H1 (cell line): ENCODE measurements around the gene USH1C. TPM values are rescaled to one million over a fixed set of nuclear protein-coding genes. Genes with fewer than 3 reads are reported as not detected.
A peak's percentile ranks its signal among the peaks of the same experiment; 100 is the strongest.

Experiments
- CTCF ChIA-PET: fragments of 300-600 bp; sonication (Branson Sonifier 250); formaldehyde crosslinking; loops from one replicate; lab custom pipeline; 2021; ENCODE audit not compliant: partially characterized antibody; lab: Charles Lee
- POLR2A ChIA-PET: fragments of 300-600 bp; sonication (Branson Sonifier 250); formaldehyde crosslinking; loops from one replicate; lab custom pipeline; 2021; ENCODE audit warnings: inconsistent platforms; ENCODE audit not compliant: partially characterized antibody; lab: Charles Lee
- DNase-seq, 2 experiments: peaks; one replicate each; pipeline versions ENCODE4 v3.0.0 to v3.0.0-alpha.2; 2010 to 2022; ENCODE audit warnings: low spot score in 2 of 2, low read depth in 1 of 2, mixed read lengths in 1 of 2
- FAIRE-seq: peaks from 2 replicates; lab custom pipeline; 2011; peaks lifted over from hg19 to GRCh38; lab: Jason Lieb, UNC
- H2AFZ ChIP-seq: 2 replicates; pipeline ENCODE4 v1.8.1; 2012; ENCODE audit warnings: low read length, inconsistent platforms
- H2AK5ac ChIP-seq: 2 replicates; pipeline ENCODE4 v1.6.1; 2013; ENCODE audit warnings: low read depth, low read length
- H2BK120ac ChIP-seq: replicated peaks from 2 replicates; pipeline ENCODE3; 2013; ENCODE audit warnings: low read depth, low read length, inconsistent platforms
- H2BK12ac ChIP-seq: 2 replicates; pipeline ENCODE4 v1.6.1; 2013; ENCODE audit warnings: low read depth, low read length
- H2BK15ac ChIP-seq: 2 replicates; pipeline ENCODE4 v1.6.1; 2013; ENCODE audit warnings: low read length
- H2BK20ac ChIP-seq: 2 replicates; pipeline ENCODE4 v1.6.1; 2013; ENCODE audit warnings: low read length
- H2BK5ac ChIP-seq: 2 replicates; pipeline ENCODE4 v1.6.1; 2013; ENCODE audit warnings: low read depth, low read length
- H3K14ac ChIP-seq: 2 replicates; pipeline ENCODE4 v1.6.1; 2013; ENCODE audit warnings: inconsistent platforms; ENCODE audit not compliant: insufficient read length
- H3K18ac ChIP-seq: 2 replicates; pipeline ENCODE4 v1.6.1; 2013; ENCODE audit warnings: low read length; ENCODE audit errors: extremely low read depth
- H3K23ac ChIP-seq: 2 replicates; pipeline ENCODE4 v1.6.1; 2013; ENCODE audit warnings: inconsistent platforms; ENCODE audit not compliant: insufficient read length
- H3K23me2 ChIP-seq: 2 replicates; pipeline ENCODE4 v1.6.1; 2013; ENCODE audit warnings: low read depth, low read length
- H3K27ac ChIP-seq: 2 replicates; pipeline ENCODE4 v1.6.1; 2011; ENCODE audit warnings: low read depth, low read length, inconsistent platforms
- H3K27me3 ChIP-seq, 4 experiments: replicated peaks in 1 of 4; 1 replicate in 1 of 4; 2 replicates in 3 of 4; pipeline versions ENCODE4 v1.6.1 to v1.8.1; 2011 to 2013; ENCODE audit warnings: low read length in 3 of 4, mild to moderate bottlenecking in 3 of 4, inconsistent platforms in 2 of 4, mixed read lengths in 2 of 4, moderate library complexity in 1 of 4; ENCODE audit not compliant: control insufficient read depth in 3 of 4, insufficient read depth in 3 of 4; ENCODE audit errors: extremely low read depth in 1 of 4
- H3K36me3 ChIP-seq, 4 experiments: 2 replicates each; pipeline versions ENCODE4 v1.6.1 to v1.8.1; 2011 to 2013; ENCODE audit warnings: mild to moderate bottlenecking in 4 of 4, low read length in 3 of 4, moderate library complexity in 2 of 4, control low read depth in 1 of 4, inconsistent platforms in 1 of 4; ENCODE audit not compliant: insufficient read depth in 4 of 4, control insufficient read depth in 2 of 4
- H3K4ac ChIP-seq: replicated peaks from 2 replicates; pipeline ENCODE3; 2013; ENCODE audit warnings: low read length, low read depth, mixed read lengths, inconsistent platforms; ENCODE audit not compliant: insufficient read length
- H3K4me1 ChIP-seq, 4 experiments: replicated peaks in 1 of 4; 1 replicate in 1 of 4; 2 replicates in 3 of 4; pipeline versions ENCODE4 v1.6.1 to v1.8.1; 2011 to 2013; ENCODE audit warnings: low read length in 3 of 4, inconsistent platforms in 2 of 4, mixed read lengths in 1 of 4; ENCODE audit not compliant: insufficient read depth in 4 of 4, control insufficient read depth in 3 of 4
- H3K4me2 ChIP-seq, 2 experiments: 2 replicates each; pipeline versions ENCODE4 v1.6.1 to v1.8.1; 2011 to 2013; ENCODE audit warnings: low read depth in 2 of 2, low read length in 2 of 2, control low read depth in 1 of 2, inconsistent platforms in 1 of 2, mild to moderate bottlenecking in 1 of 2; ENCODE audit not compliant: insufficient read depth in 1 of 2
- H3K4me3 ChIP-seq, 4 experiments: fragments of 200-600, 300-600 bp in 1 of 4; sonication (generic), shearing (Covaris generic), sonication (Bioruptor Twin) in 1 of 4; 2 replicates each; pipeline versions ENCODE4 v1.5.1 to v1.8.1; 2011 to 2016; ENCODE audit warnings: low read length in 4 of 4, low read depth in 3 of 4, control low read depth in 2 of 4, inconsistent platforms in 2 of 4, mild to moderate bottlenecking in 2 of 4, mixed read lengths in 1 of 4, moderate library complexity in 1 of 4; ENCODE audit not compliant: insufficient read depth in 2 of 4; ENCODE audit errors: extremely low read depth in 1 of 4
- H3K56ac ChIP-seq: replicated peaks from 2 replicates; pipeline ENCODE3; 2013; ENCODE audit warnings: low read depth, mild to moderate bottlenecking, mixed read lengths, low read length, inconsistent platforms; ENCODE audit not compliant: insufficient read length
- H3K79me1 ChIP-seq: 2 replicates; pipeline ENCODE4 v1.6.1; 2013; ENCODE audit warnings: low read depth, low read length, control low read depth
- H3K79me2 ChIP-seq, 2 experiments: 2 replicates each; pipeline versions ENCODE4 v1.6.1 to v1.8.1; 2012 to 2013; ENCODE audit warnings: low read length in 2 of 2, mild to moderate bottlenecking in 2 of 2, inconsistent platforms in 1 of 2; ENCODE audit not compliant: insufficient read depth in 2 of 2, control insufficient read depth in 1 of 2
- H3K9ac ChIP-seq, 4 experiments: replicated peaks in 1 of 4; 1 replicate in 1 of 4; 2 replicates in 3 of 4; pipeline versions ENCODE4 v1.6.1 to v1.8.1; 2011 to 2013; ENCODE audit warnings: low read depth in 3 of 4, low read length in 3 of 4, control low read depth in 2 of 4, mild to moderate bottlenecking in 2 of 4, moderate library complexity in 2 of 4, inconsistent platforms in 1 of 4; ENCODE audit errors: extremely low read depth in 1 of 4
- H3K9me3 ChIP-seq, 2 experiments: 2 replicates each; pipeline versions ENCODE4 v1.6.1 to v1.8.1; 2012 to 2013; ENCODE audit warnings: mild to moderate bottlenecking in 2 of 2, moderate library complexity in 2 of 2, control low read depth in 1 of 2, inconsistent platforms in 1 of 2, low read depth in 1 of 2, low read length in 1 of 2, mixed read lengths in 1 of 2; ENCODE audit not compliant: insufficient read depth in 2 of 2
- H4K20me1 ChIP-seq, 2 experiments: replicated peaks in 1 of 2; 2 replicates each; pipeline versions ENCODE3 to v1.8.1; 2011 to 2013; ENCODE audit warnings: inconsistent platforms in 2 of 2, low read length in 2 of 2, mild to moderate bottlenecking in 1 of 2; ENCODE audit not compliant: insufficient read depth in 2 of 2, control insufficient read depth in 1 of 2
- H4K5ac ChIP-seq: 2 replicates; pipeline ENCODE4 v1.6.1; 2013; ENCODE audit warnings: low read length, low read depth, mixed read lengths, inconsistent platforms; ENCODE audit not compliant: insufficient read length
- H4K8ac ChIP-seq: 2 replicates; pipeline ENCODE4 v1.8.0; 2013; ENCODE audit warnings: mild to moderate bottlenecking, moderate library complexity, low read length, inconsistent platforms; ENCODE audit not compliant: insufficient read depth; ENCODE audit errors: extremely low read depth
- H4K91ac ChIP-seq: replicated peaks from 2 replicates; pipeline ENCODE3; 2013; ENCODE audit warnings: low read length, mixed read lengths, inconsistent platforms; ENCODE audit not compliant: insufficient read length
- KDM1A ChIP-seq: fragments of 200-600, 300-600 bp; sonication (generic); IDR thresholded peaks from 2 replicates; pipeline ENCODE4 v1.7.1; 2016; ENCODE audit warnings: mild to moderate bottlenecking, low read length, borderline replicate concordance
- RAD21 ChIP-seq, 2 experiments: IDR thresholded peaks in 1 of 2; conservative IDR thresholded peaks in 1 of 2; 2 replicates each; pipeline ENCODE4 v1.6.1; 2011; ENCODE audit warnings: low read depth in 2 of 2, low read length in 2 of 2, improper control_type of control experiment in 1 of 2, inconsistent platforms in 1 of 2, mild to moderate bottlenecking in 1 of 2, moderate library complexity in 1 of 2
- WGBS, 2 experiments: shearing (Covaris generic) in 1 of 2; methylation state at CpG; one replicate each; pipeline versions ENCODE4 v1.1.6 to v1.1.7; 2013 to 2015; ENCODE audit warnings: low lambda C conversion rate in 2 of 2, mixed read lengths in 2 of 2, inconsistent platforms in 1 of 2, low coverage in 1 of 2, missing lambda C conversion rate in 1 of 2; ENCODE audit not compliant: insufficient replicate concordance in 2 of 2, insufficient coverage in 1 of 2, insufficient read length in 1 of 2; ENCODE audit errors: extremely low coverage in 1 of 2, missing lambda C conversion rate in 1 of 2; 5-methylcytosine and 5-hydroxymethylcytosine counted together
- polyA plus RNA-seq, 7 experiments: library from polyadenylated mRNA; depleted of rRNA in 3 of 7; stranded (reverse) in 5 of 7; unstranded in 2 of 7; fragments of >200 nt in 5 of 7; fragments of 200-250 nt in 2 of 7; gene quantifications; 1 replicate in 5 of 7; 2 replicates in 1 of 7; 4 replicates in 1 of 7; pipeline versions ENCODE4 v1.2.1 to v1.2.3, GENCODE V29; 2011 to 2013; ENCODE audit warnings: missing spikeins in 2 of 7, mixed read lengths in 2 of 7
- total RNA-seq: library from RNA; stranded (reverse); fragmentation: NEBNext Ultra II Directional; extraction: Animal tissue kit (Norgen Biotek cat#: 25700); gene quantifications from 2 replicates; pipeline ENCODE4 v1.2.1, GENCODE V29; 2021

USH1C gene
- total and polyA plus RNA-seq, 2 of the 8 experiments (the other 6 are each of a cell fraction or from before 2014, with no cell fraction given) = 1.3 to 1.6 TPM

DNA sequence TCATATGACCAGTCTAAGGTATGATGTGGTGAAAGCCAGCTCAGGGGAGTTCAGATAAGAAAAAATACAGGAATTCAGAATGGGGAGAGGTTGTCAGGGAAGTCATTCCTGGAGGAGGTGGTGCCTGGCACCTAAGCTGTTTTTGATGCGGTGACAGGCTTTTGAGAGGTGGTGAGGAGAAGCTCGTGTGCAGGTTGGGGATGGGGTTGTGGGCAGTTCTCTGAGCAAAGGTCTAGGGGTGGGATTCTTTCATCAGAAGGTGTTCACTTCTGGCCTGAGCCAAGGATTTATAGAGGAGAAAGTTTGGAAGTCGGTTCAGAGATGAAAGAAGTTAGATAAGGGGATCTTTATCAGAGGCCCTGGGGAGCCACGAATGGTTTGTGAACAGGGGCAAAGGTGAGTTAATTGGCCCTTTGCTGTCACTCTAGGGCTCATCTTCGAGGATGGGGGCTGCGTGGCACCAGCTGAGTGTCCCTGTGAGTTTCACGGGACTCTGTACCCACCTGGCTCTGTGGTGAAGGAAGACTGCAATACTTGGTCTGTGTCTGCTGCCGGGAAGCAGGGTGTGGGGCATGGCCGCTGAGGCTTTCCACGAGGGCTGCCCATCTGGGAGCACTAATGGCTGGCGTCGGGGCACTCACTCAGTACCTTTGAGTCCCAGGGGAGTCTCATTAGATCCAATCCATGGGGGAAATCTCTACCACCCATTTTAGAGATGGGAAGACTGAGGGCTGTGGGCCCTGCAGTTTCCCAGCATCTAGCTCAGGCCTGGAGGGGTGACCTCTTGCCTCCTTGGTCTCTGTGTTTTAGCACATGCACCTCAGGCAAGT, 16.3 kb upstream of the USH1C start:
- 92% methylated on average over 12 of the region's 12 CpGs; no CpG with 5 or more reads in 1 of the 2 experiments for WGBS, 2 experiments
- Histone ChIP-seq H3K23ac (no peak overlapping the region), H4K5ac (no peak overlapping the region), H3K79me2 (no peaks in the 10 kb centered on the region), H3K56ac (no peak overlapping the region), H3K4me1 (no peaks in the 10 kb centered on the region), H2BK15ac (no peak overlapping the region), H3K27ac (no peak overlapping the region), H2BK5ac (no peak overlapping the region), H3K9me3 (no peaks in the 10 kb centered on the region), H3K18ac (no peak overlapping the region), H2AFZ (no peak overlapping the region), H3K27me3 (no peaks in the 10 kb centered on the region), H2BK20ac (no peak overlapping the region), H2BK120ac (no peak overlapping the region), H3K36me3 (no peaks in the 10 kb centered on the region), H4K8ac (no peak overlapping the region), H2AK5ac (no peak overlapping the region), H4K91ac (no peak overlapping the region), H3K4me2 (no peak overlapping the region), H2BK12ac (no peak overlapping the region), H3K79me1 (no peaks in the 10 kb centered on the region), H3K9ac (no peak overlapping the region), H3K4ac (no peak overlapping the region), H3K23me2 (no peaks in the 10 kb centered on the region; the same call in 1 of the 2 replicates), H3K4me3 (no peak overlapping the region), H4K20me1 (peaks cover 0 to 3% of the 10 kb centered on the region in 2 experiments), H3K14ac (no peak overlapping the region)
- ChIA-PET CTCF (interaction anchor here (0.5 to 9.4 kb wide), 7 partner anchors 11 to 171 kb away, joined by 3 to 98 read pairs (median 3); partner anchors contain the start of gene OTOG), POLR2A (no interaction called here)
- FAIRE-seq = no peak
- TF ChIP-seq RAD21 (IDR thresholded peaks at IDR 0.05 in 1 of 2, conservative IDR thresholded peaks at IDR 0.05 in 1 of 2; ENCODE audit: low read depth in 2 of 2, low read length in 2 of 2) (no peak), KDM1A (0 out of 2 replicates have a peak, but pooled peaks have one; percentile 43)
- no peak for DNase-seq
